K562 (cell line): ENCODE results near the gene VSIG10L. TPM values are rescaled to one million over a fixed set of nuclear protein-coding genes. Genes with fewer than 3 reads are reported as not detected.

ENCODE experiments used
- ATAC-seq: fragments of 200-7000 bp; cut with Tn5 transposase; 3 replicates; pipeline ENCODE4 v1.9.1; 2020; ENCODE audit warnings: moderate library complexity
- BruUV-seq: library from RNA; stranded (reverse); fragments of 400-500 nt; replicated peaks from 2 replicates; lab custom pipeline; 2021; lab: Mats Ljungman, UMichigan
- CTCF ChIA-PET: fragments of 300-600 bp; formaldehyde crosslinking; extraction: SDS; loops from one replicate; lab custom pipeline; 2021; ENCODE audit warnings: low intra/inter-chr PET ratio; lab: Yijun Ruan, JAX
- POLR2A ChIA-PET: fragments of 300-600, 350-650 bp; sonication (Branson Sonifier 250); formaldehyde crosslinking; extraction: SDS; loops from one replicate; lab custom pipeline; 2021; ENCODE audit warnings: antibody characterized with exemption, inconsistent platforms; lab: Yijun Ruan, JAX
- DNase-seq, 4 experiments: peaks; one replicate each; pipeline versions ENCODE4 v3.0.0 to v3.0.0-alpha.2; 2011 to 2018; ENCODE audit warnings: low spot score in 3 of 4, mixed read lengths in 3 of 4; ENCODE audit errors: extremely low read depth in 1 of 4
- FAIRE-seq: peaks from 2 replicates; lab custom pipeline; 2011; peaks lifted over from hg19 to GRCh38; lab: Jason Lieb, UNC
- H2AFZ ChIP-seq: 2 replicates; pipeline ENCODE4 v1.6.0; 2011; ENCODE audit warnings: low read depth, low read length, control low read depth, inconsistent platforms
- H3K27ac ChIP-seq: fragments of 200-600 bp; 3 replicates; pipeline ENCODE4 v1.8.0; 2011; ENCODE audit warnings: low read depth, mild to moderate bottlenecking, control low read depth, inconsistent platforms, low read length, moderate library complexity, mixed read lengths; ENCODE audit errors: extremely low read depth
- H3K27me3 ChIP-seq, 2 experiments: fragments of 300-600 bp in 1 of 2; 2 replicates in 1 of 2; 3 replicates in 1 of 2; pipeline versions ENCODE4 v1.6.0 to v1.8.0; 2011; ENCODE audit warnings: inconsistent platforms in 2 of 2, low read length in 2 of 2, mild to moderate bottlenecking in 1 of 2, mixed read lengths in 1 of 2, moderate library complexity in 1 of 2; ENCODE audit not compliant: control insufficient read depth in 2 of 2, insufficient read depth in 2 of 2
- H3K36me3 ChIP-seq: fragments of 300-600 bp; 3 replicates; pipeline ENCODE4 v1.8.0; 2011; ENCODE audit warnings: mild to moderate bottlenecking, low read length, inconsistent platforms; ENCODE audit not compliant: control insufficient read depth, insufficient read depth
- H3K4me1 ChIP-seq, 2 experiments: fragments of 200-600 bp in 1 of 2; replicated peaks in 1 of 2; 2 replicates in 1 of 2; 3 replicates in 1 of 2; pipeline versions ENCODE4 v1.5.1 to v1.8.0; 2011; ENCODE audit warnings: inconsistent platforms in 2 of 2, low read length in 2 of 2, mild to moderate bottlenecking in 1 of 2, mixed read lengths in 1 of 2, moderate library complexity in 1 of 2; ENCODE audit not compliant: control insufficient read depth in 2 of 2, insufficient read depth in 2 of 2
- H3K4me2 ChIP-seq: 2 replicates; pipeline ENCODE4 v1.6.1; 2011; ENCODE audit warnings: low read length, control low read depth, inconsistent platforms, mixed read lengths; ENCODE audit not compliant: insufficient read depth
- H3K4me3 ChIP-seq: fragments of 200-600 bp; sonication (generic), shearing (Covaris generic); 2 replicates; pipeline ENCODE4 v1.5.1; 2016; ENCODE audit warnings: control low read depth, inconsistent platforms
- H3K79me2 ChIP-seq: fragments of 200-600 bp; 3 replicates; pipeline ENCODE4 v1.8.0; 2011; ENCODE audit warnings: low read length, inconsistent platforms; ENCODE audit not compliant: control insufficient read depth, insufficient read depth
- H3K9ac ChIP-seq, 2 experiments: 2 replicates each; pipeline versions ENCODE4 v1.6.0 to v1.6.1; 2011; ENCODE audit warnings: low read depth in 2 of 2, low read length in 2 of 2, control low read depth in 1 of 2, inconsistent platforms in 1 of 2, mild to moderate bottlenecking in 1 of 2, mixed read lengths in 1 of 2; ENCODE audit not compliant: insufficient read depth in 1 of 2
- H3K9me1 ChIP-seq: one replicate; pipeline ENCODE4 v1.6.0; 2011; ENCODE audit warnings: inconsistent platforms, mild to moderate bottlenecking, low read length, moderate library complexity; ENCODE audit not compliant: control insufficient read depth, insufficient read depth
- H3K9me3 ChIP-seq: replicated peaks from 2 replicates; pipeline ENCODE4 v1.5.1; 2011; ENCODE audit warnings: low read depth, low read length, inconsistent platforms; ENCODE audit not compliant: control insufficient read depth, insufficient read depth
- H4K20me1 ChIP-seq: replicated peaks from 2 replicates; pipeline ENCODE4 v1.6.1; 2011; ENCODE audit warnings: low read length, inconsistent platforms, mixed read lengths; ENCODE audit not compliant: control insufficient read depth, insufficient read depth
- SRF ChIP-seq, 2 experiments: fragments of 250-450, 450-650 bp in 1 of 2; sonication (Bioruptor Pico) in 1 of 2; sonication (generic) in 1 of 2; formaldehyde crosslinking; IDR thresholded peaks; 2 replicates each; pipeline versions ENCODE4 v1.5.0 to v1.5.1; 2020 to 2022; ENCODE audit warnings: mild to moderate bottlenecking in 1 of 2, missing genetic modification reagents in 1 of 2
- ZNF3 ChIP-seq: fragments of 250-450 bp; sonication (Bioruptor Pico); IDR thresholded peaks from 2 replicates; pipeline ENCODE4 v1.5.0; 2021; ENCODE audit warnings: mild to moderate bottlenecking, moderate library complexity
- WGBS: fragments of 100-300 bp; shearing (Covaris generic); methylation state at CpG from one replicate; pipeline ENCODE4 v1.1.6; 2016; ENCODE audit warnings: low coverage, mixed read lengths; ENCODE audit not compliant: insufficient coverage; ENCODE audit errors: missing lambda C conversion rate; 5-methylcytosine and 5-hydroxymethylcytosine counted together
- in situ Hi-C: fragments of 300-500 bp; cut with MboI; formaldehyde crosslinking; loops from 4 replicates; pipeline ENCODE4 v1.15.0; 2018; ENCODE audit warnings: inconsistent platforms, mixed read lengths
- intact Hi-C: fragments of 100-400 bp; cut with micrococcal nuclease; formaldehyde crosslinking; loops from 2 replicates; pipeline ENCODE4 v1.14.2; 2022
- polyA plus RNA-seq, 8 experiments: library from polyadenylated mRNA; depleted of rRNA in 4 of 8; stranded (reverse) in 5 of 8; unstranded in 3 of 8; fragments of >200 nt; fragmentation: Nextera tagmentation in 2 of 8; fragmentation: Illumina TruSeq in 1 of 8; extraction: Ambion mirVana in 2 of 8; extraction: Trizol in 1 of 8; gene quantifications; 2 replicates each; pipeline versions ENCODE4 v1.2.1 to v1.2.3, GENCODE V29; 2011 to 2014; ENCODE audit warnings: inconsistent platforms in 1 of 8, missing spikeins in 1 of 8
- total RNA-seq, 7 experiments: library from RNA; depleted of rRNA in 6 of 7; stranded (reverse); fragments of >200 nt in 6 of 7; fragmentation: Illumina TruSeq in 2 of 7; extraction: Trizol in 2 of 7; gene quantifications; 2 replicates each; pipeline versions ENCODE4 v1.2.1 to v1.2.3, GENCODE V29; 2011 to 2021; ENCODE audit warnings: low replicate concordance in 1 of 7
- TF ChIP-seq, protein P1 (sequence below): fragments of 200-800 bp; sonication (Bioruptor generic); IDR thresholded peaks from 2 replicates; pipeline ENCODE4 v1.6.1; 2017; ENCODE audit warnings: missing genetic modification characterization, missing compliant biosample characterization

VSIG10L gene
- total and polyA plus RNA-seq, 9 of the 15 experiments (the other 6 are each of a cell fraction or from before 2014, with no cell fraction given), result 1.1 to 7.6 (median 2.2) TPM

DNA sequence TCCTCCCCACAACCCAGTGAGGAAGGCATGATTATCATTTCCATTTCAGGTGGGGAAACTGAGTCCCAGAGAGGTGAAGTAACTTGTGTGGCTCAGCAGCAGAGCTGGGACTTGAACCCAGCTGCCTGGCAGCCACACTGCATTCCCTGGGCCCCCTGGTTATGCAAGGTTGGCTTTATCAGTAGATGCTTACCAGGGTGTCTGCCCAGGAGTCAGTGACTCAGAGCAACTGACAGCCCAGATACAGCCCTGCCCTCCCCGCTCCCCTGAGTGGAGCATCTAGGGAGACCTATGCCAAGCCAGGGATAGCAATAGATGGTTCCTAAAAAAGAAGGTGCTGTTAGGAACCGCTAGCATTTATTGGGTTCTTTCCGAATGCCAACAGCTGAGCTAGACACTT lies 24.6 kb downstream of the VSIG10L start:
- H3K27me3 ChIP-seq, result peaks cover 13 to 57% of the 10 kb centered on the region in 2 experiments; a peak in 4 of 5 replicates
- no peak overlapping the region for H3K27ac ChIP-seq
- no peaks in the 10 kb centered on the region for H3K36me3 ChIP-seq
- no peak overlapping the region for H3K9ac ChIP-seq
- H3K4me1 ChIP-seq, result peaks cover 0 to 15% of the 10 kb centered on the region in 2 experiments; a peak in 3 of 5 replicates
- TF ChIP-seq, protein P1, sequence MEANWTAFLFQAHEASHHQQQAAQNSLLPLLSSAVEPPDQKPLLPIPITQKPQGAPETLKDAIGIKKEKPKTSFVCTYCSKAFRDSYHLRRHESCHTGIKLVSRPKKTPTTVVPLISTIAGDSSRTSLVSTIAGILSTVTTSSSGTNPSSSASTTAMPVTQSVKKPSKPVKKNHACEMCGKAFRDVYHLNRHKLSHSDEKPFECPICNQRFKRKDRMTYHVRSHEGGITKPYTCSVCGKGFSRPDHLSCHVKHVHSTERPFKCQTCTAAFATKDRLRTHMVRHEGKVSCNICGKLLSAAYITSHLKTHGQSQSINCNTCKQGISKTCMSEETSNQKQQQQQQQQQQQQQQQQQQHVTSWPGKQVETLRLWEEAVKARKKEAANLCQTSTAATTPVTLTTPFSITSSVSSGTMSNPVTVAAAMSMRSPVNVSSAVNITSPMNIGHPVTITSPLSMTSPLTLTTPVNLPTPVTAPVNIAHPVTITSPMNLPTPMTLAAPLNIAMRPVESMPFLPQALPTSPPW (CRISPR knock-in tag), result 0 out of 2 replicates have a peak, but pooled peaks have one; percentile 27
- TF ChIP-seq ZNF3 (CRISPR knock-in tag) (0 out of 2 replicates have a peak, but pooled peaks have one; percentile 36), SRF (CRISPR knock-in tag; IDR thresholded peaks at IDR 0.05) (no peak)
- DNase-seq (no peak), ATAC-seq (no peak), FAIRE-seq (no peak)
- no TSS peak for BruUV-seq
- H3K79me2 ChIP-seq, result no peaks in the 10 kb centered on the region
- WGBS, result 0% methylated on average over 2 of the region's 3 CpGs
- H3K9me3 ChIP-seq, result no peaks in the 10 kb centered on the region; the same call in 1 of the 2 replicates
- ChIA-PET POLR2A (interaction anchor here (0.7 kb wide), 1 partner anchor 308 kb away, joined by 3 read pairs; no protein-coding TSS in a partner anchor), CTCF (no interaction called here)
- in situ Hi-C loops, result no loop called here
- no peaks in the 10 kb centered on the region for H3K9me1 ChIP-seq
- no peak overlapping the region for H3K4me3 ChIP-seq
- H3K4me2 ChIP-seq, result no peak overlapping the region
- no peak overlapping the region for H2AFZ ChIP-seq
- intact Hi-C loops, result no loop called here
- peaks cover 6% of the 10 kb centered on the region; the same call in 1 of the 2 replicates for H4K20me1 ChIP-seq
